Mucosa of descending colon (tissue), 3 donors: ENCODE results near the gene RNF144B. TPM values are rescaled to one million over a fixed set of nuclear protein-coding genes. Genes with fewer than 3 reads are reported as not detected.
"Not testable (repeated sequence)": the region's sequence is repeated elsewhere in the genome, so short reads cannot be mapped to it uniquely, and the experiment has no call there.

ENCODE experiments used
- ATAC-seq: fragments of 200-7000 bp; cut with Tn5 transposase; one replicate; pipeline ENCODE4 v1.9.1; 2020; ENCODE audit warnings: mild to moderate bottlenecking, moderate library complexity
- DNase-seq, 3 donors: peaks; one replicate each; pipeline ENCODE4 v3.0.0-alpha.2; 2020
- H3K36me3 ChIP-seq: fragments of 200-600 bp; one replicate; pipeline ENCODE4 v1.8.0; 2021; ENCODE audit warnings: low read depth, mild to moderate bottlenecking
- H3K4me1 ChIP-seq: fragments of 200-600 bp; one replicate; pipeline ENCODE4 v1.8.0; 2021; ENCODE audit warnings: low read depth, mild to moderate bottlenecking
- H3K4me3 ChIP-seq: fragments of 200-600 bp; one replicate; pipeline ENCODE4 v1.8.0; 2021; ENCODE audit warnings: mild to moderate bottlenecking
- H3K9me3 ChIP-seq: fragments of 200-600 bp; one replicate; pipeline ENCODE4 v1.8.0; 2021; ENCODE audit warnings: mild to moderate bottlenecking
- intact Hi-C, 2 donors: fragments of 100-400 bp; cut with DNase I in 1 of 2; cut with micrococcal nuclease in 1 of 2; formaldehyde crosslinking; loops; one replicate each; pipeline versions ENCODE4 v1.11.0 to v1.11.1; 2022; cut with DNase I, micrococcal nuclease
- total RNA-seq, 3 donors: library from RNA; stranded (reverse); fragmentation: NEBNext Ultra II Directional in 2 of 3; extraction: Animal tissue kit (Norgen Biotek cat#: 25700) in 2 of 3; gene quantifications; one replicate each; pipeline versions ENCODE4 v1.2.1 to v1.2.4, GENCODE V29; 2021 to 2023
- TF ChIP-seq, protein P1 (sequence below): fragments of 200-600 bp; IDR thresholded peaks from one replicate; pipeline ENCODE4 v1.8.0; 2022; ENCODE audit warnings: antibody characterized with exemption, mild to moderate bottlenecking
- donor health status: DM: no; HTN: no; CAD: no; lungs with moderate emphysema.
- donor health status: DM: no; HTN: no; CAD: no.
- donor health status: DM: no; HTN: yes; CAD: no.

RNF144B gene
- total RNA-seq, 3 donors from 2014 or later, result 5.9 to 8.7 (median 8.0) TPM

DNA sequence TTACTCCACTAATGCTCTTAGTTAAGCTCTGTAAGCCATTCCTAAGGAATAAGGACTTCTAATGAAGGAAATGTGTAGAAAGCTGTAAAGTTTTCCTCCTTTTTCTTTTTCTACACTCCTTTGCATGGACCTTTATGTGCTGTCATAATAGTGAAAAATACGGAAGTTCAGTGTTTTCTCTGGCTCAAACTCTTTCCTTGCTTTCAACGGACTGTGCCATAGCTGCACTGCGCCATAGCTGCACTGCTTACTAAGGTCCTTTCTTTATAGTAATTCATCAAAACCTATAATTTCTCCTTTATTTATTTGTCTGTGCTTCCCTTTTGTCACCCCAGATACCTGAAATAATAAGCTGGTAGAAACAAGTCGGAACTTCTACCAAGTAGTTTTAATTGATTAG is 67.3 kb downstream of the RNF144B start:
- Histone ChIP-seq H3K4me3 (no peak overlapping the region), H3K4me1 (no peaks in the 10 kb centered on the region), H3K36me3 (no peaks in the 10 kb centered on the region), H3K9me3 (no peaks in the 10 kb centered on the region)
- ATAC-seq (no peak), DNase-seq (no peak)
- intact Hi-C loops, result no loop called here
- TF ChIP-seq, protein P1, sequence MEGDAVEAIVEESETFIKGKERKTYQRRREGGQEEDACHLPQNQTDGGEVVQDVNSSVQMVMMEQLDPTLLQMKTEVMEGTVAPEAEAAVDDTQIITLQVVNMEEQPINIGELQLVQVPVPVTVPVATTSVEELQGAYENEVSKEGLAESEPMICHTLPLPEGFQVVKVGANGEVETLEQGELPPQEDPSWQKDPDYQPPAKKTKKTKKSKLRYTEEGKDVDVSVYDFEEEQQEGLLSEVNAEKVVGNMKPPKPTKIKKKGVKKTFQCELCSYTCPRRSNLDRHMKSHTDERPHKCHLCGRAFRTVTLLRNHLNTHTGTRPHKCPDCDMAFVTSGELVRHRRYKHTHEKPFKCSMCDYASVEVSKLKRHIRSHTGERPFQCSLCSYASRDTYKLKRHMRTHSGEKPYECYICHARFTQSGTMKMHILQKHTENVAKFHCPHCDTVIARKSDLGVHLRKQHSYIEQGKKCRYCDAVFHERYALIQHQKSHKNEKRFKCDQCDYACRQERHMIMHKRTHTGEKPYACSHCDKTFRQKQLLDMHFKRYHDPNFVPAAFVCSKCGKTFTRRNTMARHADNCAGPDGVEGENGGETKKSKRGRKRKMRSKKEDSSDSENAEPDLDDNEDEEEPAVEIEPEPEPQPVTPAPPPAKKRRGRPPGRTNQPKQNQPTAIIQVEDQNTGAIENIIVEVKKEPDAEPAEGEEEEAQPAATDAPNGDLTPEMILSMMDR, result no peak

DNA sequence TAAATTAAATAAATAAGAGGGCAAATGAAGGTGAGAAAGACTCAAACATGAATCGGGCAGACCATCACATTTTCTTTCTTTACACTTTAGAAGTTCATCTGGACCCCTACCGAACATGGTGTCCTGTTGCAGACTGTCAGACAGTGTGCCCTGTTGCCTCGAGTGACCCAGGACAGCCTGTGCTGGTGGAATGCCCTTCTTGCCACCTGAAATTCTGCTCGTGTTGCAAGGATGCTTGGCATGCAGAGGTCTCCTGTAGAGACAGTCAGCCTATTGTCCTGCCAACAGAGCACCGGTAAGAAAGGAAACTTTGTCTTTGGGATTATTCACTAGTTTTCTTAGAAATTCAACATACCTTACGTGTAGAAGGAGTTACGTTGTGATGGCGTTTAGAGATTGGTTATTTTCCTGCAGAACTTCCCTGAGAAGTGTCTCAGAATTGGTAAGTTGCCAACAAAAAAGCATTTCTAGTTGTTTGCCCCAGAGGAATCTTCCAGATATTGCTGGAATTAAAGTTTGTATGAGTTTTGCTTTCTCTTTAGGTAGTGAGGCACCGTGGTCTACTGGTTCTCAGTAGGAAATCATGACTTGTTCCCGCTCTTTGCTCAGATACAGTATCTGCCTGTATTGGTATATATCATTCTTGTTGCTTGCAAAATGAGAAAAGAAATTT is 70.1 kb downstream of the RNF144B start:
- H3K4me1 ChIP-seq, result no peaks in the 10 kb centered on the region
- no peak for ATAC-seq

DNA sequence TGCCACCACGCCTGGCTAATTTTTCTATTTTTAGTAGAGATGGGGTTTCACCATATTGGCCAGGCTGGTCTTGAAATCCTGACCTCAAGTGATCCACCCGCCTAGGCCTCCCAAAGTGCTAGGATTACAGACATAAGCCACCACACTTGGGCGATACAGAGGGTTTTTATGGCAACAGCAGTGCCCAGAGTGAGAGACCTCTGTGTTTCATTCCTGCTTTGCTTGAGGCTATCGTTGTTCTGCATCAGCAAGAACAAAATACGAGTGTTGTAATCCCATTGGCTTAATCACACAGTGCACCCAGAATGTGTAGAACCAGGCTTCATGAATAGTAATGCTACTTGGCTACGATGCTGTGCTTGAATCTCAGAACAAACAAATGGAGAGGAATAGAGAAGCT is 70.9 kb downstream of the RNF144B start:
- ATAC-seq, H3K4me3 ChIP-seq, H3K4me1 ChIP-seq, DNase-seq, intact Hi-C loops, H3K36me3 ChIP-seq, H3K9me3 ChIP-seq: not testable (repeated sequence)

More for the DNA sequence above, 70.1 kb downstream of the RNF144B start:
- H3K4me3 ChIP-seq, result no peak overlapping the region
- intact Hi-C loops, result no loop called here
- DNase-seq, result no peak
- no peaks in the 10 kb centered on the region for H3K9me3 ChIP-seq
- TF ChIP-seq, protein P1, result no peak
- H3K36me3 ChIP-seq, result no peaks in the 10 kb centered on the region

DNA sequence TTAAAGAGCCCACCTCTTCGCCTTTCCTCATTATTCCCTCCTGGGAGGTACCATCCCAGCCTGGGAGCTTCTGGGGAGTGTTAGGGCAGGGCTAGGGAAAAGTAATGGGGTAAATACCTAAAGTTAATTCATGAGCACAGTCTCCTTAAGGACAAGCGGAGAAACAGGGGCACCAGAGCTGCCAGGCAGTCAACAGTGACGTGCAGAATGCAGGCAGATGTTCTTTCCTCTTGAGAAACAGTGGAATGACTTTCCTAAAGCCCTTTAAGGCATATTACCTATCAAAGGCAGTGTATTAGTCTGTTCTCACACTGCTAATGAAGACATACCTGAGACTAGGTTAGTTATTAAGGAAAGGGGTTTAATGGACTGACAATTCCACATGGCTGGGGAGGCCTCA is 76.3 kb downstream of the RNF144B start:
- DNase-seq (no peak), ATAC-seq (no peak)
- no peaks in the 10 kb centered on the region for H3K4me1 ChIP-seq
- intact Hi-C loops, result no loop called here
- no peak overlapping the region for H3K4me3 ChIP-seq
- TF ChIP-seq, protein P1, result no peak
- no peaks in the 10 kb centered on the region for H3K36me3 ChIP-seq
- no peaks in the 10 kb centered on the region for H3K9me3 ChIP-seq

DNA sequence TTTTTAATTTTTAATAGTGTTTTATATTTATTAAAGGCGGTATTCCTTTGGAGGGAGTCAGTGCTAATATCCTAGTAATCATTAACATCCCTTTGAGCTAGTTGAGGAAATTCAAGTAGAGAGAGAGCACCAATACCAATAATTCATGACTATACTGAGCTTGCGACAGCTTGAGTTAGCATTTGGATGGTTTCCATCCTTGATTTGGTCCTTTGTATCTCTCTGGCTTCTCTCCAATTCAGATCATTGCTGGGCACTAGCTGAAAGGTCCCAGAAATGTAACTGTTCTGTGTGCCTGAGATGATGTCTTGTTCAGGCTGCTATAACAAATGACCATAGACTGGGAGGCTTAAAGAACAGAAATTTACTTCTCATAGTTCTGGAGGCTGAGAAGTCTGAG is 77.0 kb downstream of the RNF144B start:
- no peak for DNase-seq
- H3K36me3 ChIP-seq, result no peaks in the 10 kb centered on the region

DNA sequence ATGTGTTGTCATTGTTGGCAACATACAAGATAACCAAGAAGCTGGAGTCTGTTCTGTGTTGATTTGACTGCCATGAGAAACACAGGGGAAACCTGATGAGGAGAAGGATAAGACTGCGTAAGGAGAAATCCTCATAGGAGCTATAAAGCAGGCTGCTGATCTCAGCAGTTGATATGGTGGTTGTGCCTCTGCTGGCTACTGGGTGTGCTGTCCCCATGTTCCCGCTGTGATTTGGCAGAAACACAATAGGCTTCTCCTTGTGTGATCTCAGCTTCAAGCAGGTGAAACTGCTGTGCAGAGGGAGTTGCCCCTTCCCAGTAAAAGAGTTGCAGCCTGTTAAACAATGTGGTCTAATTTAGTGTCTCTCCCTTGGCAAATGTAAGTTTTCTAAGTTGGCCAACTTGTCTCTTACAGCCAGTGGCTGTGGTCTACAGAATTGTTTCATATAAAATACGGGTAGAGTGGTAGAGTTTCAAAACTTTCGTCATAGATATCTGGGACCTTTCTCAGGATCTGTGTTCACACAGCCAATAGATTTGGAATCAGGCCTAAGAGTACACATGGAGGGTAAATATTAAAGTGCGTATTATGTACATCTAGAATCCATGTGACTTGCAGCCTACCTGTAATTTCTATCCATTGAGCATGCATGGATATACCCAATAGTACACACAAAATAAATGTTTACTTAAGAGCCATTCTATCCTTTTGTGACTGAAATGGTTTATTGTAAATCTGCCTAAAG is 78.4 kb downstream of the RNF144B start:
- H3K4me3 ChIP-seq, result no peak overlapping the region
- H3K9me3 ChIP-seq, result no peaks in the 10 kb centered on the region
- intact Hi-C loops, result no loop called here
- H3K4me1 ChIP-seq, result no peaks in the 10 kb centered on the region
- DNase-seq, result no peak
- TF ChIP-seq, protein P1, result no peak
- no peak for ATAC-seq
- no peaks in the 10 kb centered on the region for H3K36me3 ChIP-seq

More for the DNA sequence above, 77.0 kb downstream of the RNF144B start:
- Histone ChIP-seq H3K4me1 (no peaks in the 10 kb centered on the region), H3K9me3 (no peaks in the 10 kb centered on the region), H3K4me3 (no peak overlapping the region)
- TF ChIP-seq, protein P1, result no peak
- ATAC-seq, result no peak
- intact Hi-C loops, result no loop called here
